Stimulated activated CD8-positive, alpha-beta memory T cell treated with anti-CD3 and anti-CD28 coated beads, Interleukin-7, amount 100 ng/mL, for 48 hours (primary cell): ENCODE measurements around the gene CFAP61.

Source experiments
- DNase-seq, 2 donors: peaks; one replicate each; pipeline ENCODE4 v3.0.0-alpha.2; 2020; ENCODE audit warnings: low read depth in 1 of 2; ENCODE audit errors: extremely low read depth in 1 of 2

Gene CFAP61

GRCh38 chr20:20362774-20363433, 310.6 kb downstream of the CFAP61 start:
- DNase-seq: no peak

- DNase-seq: no peak
Measured at GRCh38 chr20:20363434-20363798, 311.1 kb downstream of the CFAP61 start.

GRCh38 chr20:20363799-20364592, 311.7 kb downstream of the CFAP61 start:
- no peak for DNase-seq

GRCh38 chr20:20364593-20365479, 312.5 kb downstream of the CFAP61 start:
- DNase-seq: no peak

- no peak for DNase-seq
Measured at GRCh38 chr20:20365480-20366161, 313.3 kb downstream of the CFAP61 start.

- no peak for DNase-seq
Measured at GRCh38 chr20:20366551-20366875, 314.2 kb downstream of the CFAP61 start.

- no peak for DNase-seq
Measured at GRCh38 chr20:20366876-20367574, 314.7 kb downstream of the CFAP61 start.

- DNase-seq: no peak
Measured at GRCh38 chr20:20367575-20368417, 315.5 kb downstream of the CFAP61 start, which contains the start of gene INSM1. Gene INSM1 (plus strand): TSS chr20:20368104. CDS start chr20:20368268, 164 bp downstream.

- DNase-seq: no peak
Measured at GRCh38 chr20:20368418-20369249, 316.3 kb downstream of the CFAP61 start.

GRCh38 chr20:20369250-20370093, 317.1 kb downstream of the CFAP61 start:
- no peak for DNase-seq

- no peak for DNase-seq
Measured at GRCh38 chr20:20370094-20370575, 317.8 kb downstream of the CFAP61 start.

- no peak for DNase-seq
Measured at GRCh38 chr20:20371083-20371482, 318.8 kb downstream of the CFAP61 start.

- no peak for DNase-seq
Measured at GRCh38 chr20:20371681-20372080, 319.3 kb downstream of the CFAP61 start.

GRCh38 chr20:20373091-20373571, 320.8 kb downstream of the CFAP61 start:
- DNase-seq: no peak

GRCh38 chr20:20375862-20376261, 323.5 kb downstream of the CFAP61 start:
- no peak for DNase-seq

GRCh38 chr20:20386192-20386591, 333.9 kb downstream of the CFAP61 start:
- no peak for DNase-seq

GRCh38 chr20:20390393-20390792, 338.1 kb downstream of the CFAP61 start:
- no peak for DNase-seq
